Activated T-cell treated with anti-CD3 and anti-CD28 coated beads, Interleukin-2, amount 50 U/mL, for 1 hour (primary cell): ENCODE data around the gene RPAP3.

ENCODE experiments used
- DNase-seq: peaks from one replicate; pipeline ENCODE4 v3.0.0-alpha.2; 2020

Gene RPAP3

GRCh38 chr12:47742253-47742825 lies 36.5 kb upstream of the RPAP3 start:
- DNase-seq, result peak; percentile 78

GRCh38 chr12:47741340-47741703 lies 35.5 kb upstream of the RPAP3 start:
- DNase-seq, result peak; percentile 68

DNA sequence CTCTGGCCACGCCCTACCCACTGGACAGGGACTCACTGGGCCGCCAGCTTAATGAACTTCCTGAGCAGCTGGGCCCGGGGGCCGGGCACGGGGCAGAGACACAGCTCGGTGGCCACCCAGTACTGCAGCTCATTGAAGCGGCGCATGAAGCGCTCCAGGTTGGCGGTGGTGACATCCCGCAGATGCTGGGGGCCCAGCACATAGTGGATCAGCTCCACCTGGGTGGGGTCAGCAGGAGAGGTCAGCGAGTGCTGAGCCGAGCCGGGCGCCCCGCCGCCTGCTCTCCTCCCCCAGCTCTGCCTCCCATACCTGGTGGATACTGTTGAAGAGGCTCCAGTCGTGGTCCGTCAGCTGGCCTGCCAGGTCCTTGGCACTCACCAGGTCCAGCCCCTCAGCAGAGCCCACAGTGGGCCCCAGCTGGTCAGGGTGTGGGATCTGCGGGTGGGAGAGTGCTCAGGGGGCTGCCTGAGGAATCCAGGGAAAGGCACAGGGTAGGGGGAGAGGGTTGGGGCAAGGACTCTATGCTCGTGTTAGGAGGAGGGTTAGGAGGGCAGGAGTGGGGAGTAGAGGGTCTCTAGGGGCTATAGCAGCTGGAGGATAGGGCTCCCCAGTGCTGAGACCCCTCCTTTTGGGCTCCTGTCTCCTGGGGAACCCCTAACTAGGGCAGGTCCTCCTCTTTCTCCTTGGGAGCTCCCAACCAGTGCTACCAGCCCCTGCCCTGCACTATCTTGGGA lies 34.9 kb upstream of the RPAP3 start:
- no peak for DNase-seq

DNA sequence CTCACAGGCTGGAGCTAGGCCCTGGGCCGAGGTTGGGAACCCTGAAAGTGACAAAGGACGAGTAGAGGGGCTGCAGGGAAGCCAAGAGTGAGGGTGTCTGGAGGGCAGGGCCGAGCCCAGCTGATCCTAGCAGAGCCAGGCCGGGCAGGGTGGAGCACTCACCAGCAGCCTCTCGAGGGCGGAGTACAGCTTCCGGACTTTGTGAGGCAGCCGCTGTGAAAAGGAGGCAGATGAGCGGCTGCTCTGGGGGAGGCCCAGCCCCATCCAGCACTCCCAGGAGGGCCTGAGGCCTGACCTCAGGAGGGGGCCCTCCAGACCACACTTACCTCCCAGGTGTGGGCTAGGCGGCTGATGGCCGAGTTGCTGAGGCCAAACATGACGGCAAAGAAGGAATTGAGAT lies 34.1 kb upstream of the RPAP3 start:
- DNase-seq, result no peak

- no peak for DNase-seq
These were observed 33.5 kb upstream of the RPAP3 start for GRCh38 chr12:47739297-47739696.

DNA sequence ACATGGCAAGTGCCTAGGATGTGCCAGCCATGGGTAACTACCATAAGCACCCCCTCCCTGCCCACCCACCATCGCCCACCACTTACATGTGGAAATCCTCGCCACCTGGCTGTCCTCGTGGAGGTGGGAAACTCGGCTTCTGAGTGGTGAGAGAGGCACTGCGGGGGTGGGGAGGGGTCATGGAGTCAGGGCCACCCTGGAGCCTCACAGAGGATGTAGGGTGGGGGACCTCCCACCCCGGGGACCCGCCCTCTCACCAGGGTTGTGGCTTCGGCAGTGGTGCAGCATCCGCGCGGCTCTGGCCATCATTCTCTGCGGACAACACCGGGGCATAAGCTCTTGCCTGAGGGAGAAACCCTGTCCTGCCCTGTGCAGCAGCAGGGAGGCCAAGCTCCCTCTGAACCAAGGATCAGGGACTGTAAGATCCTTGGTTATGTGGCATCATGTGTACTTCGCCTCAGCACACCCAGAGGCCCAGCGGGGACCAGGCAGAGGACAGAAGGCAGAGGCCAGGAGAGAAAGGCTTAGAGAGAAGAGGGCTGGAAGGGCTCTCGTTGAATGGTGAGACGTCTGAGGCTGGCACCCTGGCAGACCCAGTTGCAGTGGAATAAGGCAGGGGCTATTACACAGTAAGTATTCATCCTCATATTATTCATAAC lies 32.2 kb upstream of the RPAP3 start:
- DNase-seq, result no peak

DNA sequence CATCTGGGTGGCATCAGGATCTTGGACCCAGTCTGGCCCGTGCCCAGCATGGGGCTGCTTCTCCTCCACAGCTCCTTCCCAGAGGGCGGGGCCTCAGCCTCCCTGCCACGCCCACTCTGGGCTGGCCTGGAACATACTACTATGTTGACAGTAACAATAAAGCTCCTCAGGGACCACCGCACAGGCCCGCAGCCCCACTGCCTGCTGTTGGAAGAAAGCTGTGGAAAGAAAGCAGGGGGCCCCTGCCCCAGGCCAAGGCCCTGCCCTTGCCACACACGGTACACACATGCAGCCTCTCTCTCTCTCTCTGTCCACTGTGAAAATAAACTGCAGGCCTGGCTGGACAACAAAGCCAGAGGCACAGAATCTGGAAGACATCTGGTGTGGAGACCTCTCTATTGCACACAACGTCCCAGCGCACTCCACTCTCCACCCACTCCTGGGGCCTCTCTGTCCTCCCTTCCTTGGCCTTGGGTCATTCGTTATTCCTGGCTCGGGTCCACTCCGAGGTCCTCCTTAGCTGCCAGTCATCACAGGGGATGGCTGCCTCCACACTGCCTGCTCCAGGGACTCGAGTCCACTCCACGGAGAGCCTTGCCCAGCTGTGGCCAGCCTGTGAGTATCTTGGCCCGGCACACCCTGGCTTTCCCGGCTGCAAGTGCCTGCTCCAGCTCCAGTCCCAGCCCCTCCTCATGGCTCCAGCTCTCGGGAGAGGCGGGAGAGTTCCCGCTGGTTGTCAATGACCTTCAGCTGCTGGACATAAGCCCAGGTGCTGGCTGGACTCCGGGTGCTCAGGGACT lies 31.2 kb upstream of the RPAP3 start:
- DNase-seq, result no peak

GRCh38 chr12:47736216-47736615 lies 30.4 kb upstream of the RPAP3 start:
- no peak for DNase-seq

DNA sequence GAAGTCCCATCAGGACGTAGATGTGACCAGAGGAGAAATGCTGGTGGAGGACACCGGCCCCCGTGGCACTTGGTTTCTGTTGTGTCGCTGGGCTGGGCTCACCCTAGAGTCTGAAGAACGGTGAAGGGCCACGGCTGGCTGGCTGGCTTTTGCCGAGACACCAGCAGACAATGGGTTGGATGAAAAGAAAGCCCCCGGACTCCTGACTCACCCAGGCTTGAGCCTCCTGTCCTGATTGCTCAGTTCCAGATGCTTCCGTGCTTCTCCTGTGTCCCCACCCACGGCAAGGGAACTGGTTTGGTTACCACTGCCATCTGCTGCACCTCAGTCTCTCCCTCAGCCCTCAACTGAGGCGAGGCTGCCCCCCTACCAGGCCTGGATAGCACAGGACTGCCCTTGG lies 29.8 kb upstream of the RPAP3 start:
- no peak for DNase-seq

DNA sequence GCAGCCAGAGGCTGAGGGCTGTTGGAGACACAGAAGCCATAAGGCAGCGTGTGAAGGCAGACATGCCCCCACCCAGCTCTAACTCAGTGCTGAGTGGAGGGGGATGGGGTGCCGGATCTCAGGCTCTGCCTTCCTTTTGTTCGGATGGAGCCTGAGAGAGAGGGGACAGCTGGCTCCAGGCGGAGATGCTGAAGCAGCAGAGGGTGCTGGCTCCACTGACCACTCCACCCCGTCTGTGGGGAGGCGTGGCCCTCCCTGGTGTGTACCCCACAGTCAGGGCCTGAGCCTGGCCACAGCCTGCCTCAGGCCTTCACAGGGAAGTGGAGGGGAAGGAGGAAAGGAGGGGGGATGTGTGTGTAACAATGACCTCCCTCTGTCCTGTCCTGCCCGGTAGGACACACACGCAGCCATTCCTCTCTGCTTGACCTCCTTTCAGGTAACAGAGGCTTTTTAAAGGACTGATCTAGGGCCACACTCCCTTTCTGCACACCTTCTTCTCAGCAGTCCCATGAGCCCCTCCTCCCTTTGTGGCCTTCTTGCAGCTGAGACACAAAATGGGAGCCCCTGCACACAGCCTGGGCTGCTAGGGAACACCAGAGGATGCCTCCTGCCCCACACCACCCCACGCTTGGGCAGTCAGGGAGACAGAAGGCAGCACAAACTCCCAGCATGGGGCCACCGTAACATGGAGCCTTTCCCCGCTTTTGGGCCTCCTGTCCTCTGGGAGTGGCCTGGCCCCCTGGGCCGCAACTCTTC lies 29.1 kb upstream of the RPAP3 start:
- no peak for DNase-seq

DNA sequence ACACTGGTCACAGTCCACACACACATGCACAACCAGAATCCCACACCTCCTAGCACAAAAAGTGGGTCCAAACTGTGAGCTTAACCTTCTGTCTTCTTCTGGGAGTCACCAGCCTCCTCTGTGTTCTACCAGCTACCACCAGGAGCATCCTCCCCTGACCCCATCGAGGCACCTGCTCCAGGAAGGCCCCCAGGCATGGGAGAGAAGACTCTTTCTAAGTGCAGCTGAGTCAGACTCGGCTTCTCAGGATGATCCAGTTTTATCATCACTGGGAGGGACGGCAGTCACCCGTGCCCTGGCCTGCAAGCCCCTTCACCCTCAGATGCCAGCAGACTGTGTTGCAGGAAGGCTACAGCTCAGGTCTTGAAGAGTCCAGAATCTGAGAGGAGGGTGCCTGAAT lies 27.3 kb upstream of the RPAP3 start:
- no peak for DNase-seq

DNA sequence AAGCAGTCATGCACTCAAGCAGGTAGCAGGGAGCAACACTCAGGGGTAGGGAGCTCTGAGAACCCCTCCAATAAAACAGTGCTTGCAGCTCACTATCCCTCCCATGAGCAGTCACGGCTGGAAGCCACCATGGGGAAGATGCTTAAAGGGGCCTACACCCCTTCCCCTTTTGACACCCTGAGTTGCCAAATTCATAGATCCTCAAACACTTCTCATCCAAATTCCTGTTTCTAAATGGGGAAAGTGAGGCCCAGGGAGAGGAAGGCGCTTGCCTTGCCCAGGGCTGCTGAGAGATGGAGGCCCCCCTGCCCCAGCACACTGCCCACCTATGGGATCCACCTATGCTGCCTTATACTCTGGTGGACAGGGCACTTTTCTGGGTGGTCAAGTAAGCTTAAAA lies 26.7 kb upstream of the RPAP3 start:
- no peak for DNase-seq

DNA sequence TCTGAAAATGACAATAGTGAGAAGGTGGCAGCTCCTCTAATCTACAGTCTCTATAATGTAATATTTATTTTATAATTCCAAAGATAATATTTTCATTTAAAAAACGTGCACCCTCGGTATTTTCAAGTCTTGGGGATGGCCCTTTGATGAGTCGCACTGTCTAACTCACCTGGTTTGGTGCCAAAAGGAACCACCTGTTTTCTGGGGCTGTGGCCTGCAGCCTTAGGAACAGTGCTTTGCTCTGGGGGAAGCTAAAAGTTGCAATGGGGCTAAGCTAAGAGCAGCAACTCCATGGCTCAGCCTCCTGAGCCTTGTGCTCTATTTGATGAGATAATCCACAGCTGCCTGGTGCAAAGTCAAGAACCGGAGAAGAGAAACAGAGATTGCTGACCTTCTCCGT lies 25.9 kb upstream of the RPAP3 start:
- no peak for DNase-seq

DNA sequence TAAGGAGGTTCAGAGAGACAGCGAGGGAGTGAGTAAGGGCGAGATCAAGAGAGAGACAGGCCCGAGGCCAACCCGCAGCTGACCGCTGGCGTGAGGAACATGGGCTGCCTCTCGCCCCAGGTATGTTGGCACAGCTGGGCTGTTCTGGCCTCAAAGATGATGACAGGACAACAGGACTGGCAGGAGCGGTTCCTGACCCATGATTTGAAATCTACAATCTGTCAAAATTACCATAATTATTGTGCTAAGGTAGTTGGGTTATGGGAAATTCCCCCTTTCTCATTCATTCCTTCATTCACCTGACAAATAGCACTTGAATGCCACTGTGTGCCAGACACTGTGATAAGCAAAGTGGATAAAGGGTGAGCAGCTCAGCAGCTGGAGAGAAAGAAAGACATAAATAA lies 24.5 kb upstream of the RPAP3 start:
- DNase-seq, result no peak

- DNase-seq, result no peak
These were observed 23.4 kb upstream of the RPAP3 start for GRCh38 chr12:47729233-47729632.

DNA sequence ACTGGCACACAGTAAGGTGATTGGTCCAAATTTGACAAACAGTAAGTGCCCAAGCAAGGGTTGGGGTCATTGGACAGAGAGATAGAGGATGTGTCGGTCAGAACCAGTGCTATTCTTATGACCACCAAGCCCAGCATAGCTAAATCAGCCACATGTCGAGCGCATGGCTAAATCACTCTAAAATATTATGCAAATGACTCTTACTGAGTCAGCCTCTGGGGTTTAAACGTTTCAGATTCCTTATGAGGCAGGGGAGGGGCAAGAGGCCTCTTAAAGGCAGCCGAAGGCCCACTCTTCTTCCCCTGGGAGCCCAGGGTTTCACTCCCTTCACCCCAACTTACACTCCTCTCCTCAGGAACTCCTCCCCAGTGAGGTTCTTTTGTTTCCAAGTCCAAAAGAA lies 20.1 kb upstream of the RPAP3 start:
- no peak for DNase-seq

GRCh38 chr12:47725091-47725772 lies 19.4 kb upstream of the RPAP3 start, which contains the start of gene ENDOU:
ENDOU (minus strand) TSS chr12:47725490; CDS start chr12:47725413, 77 bp downstream.
- no peak for DNase-seq

DNA sequence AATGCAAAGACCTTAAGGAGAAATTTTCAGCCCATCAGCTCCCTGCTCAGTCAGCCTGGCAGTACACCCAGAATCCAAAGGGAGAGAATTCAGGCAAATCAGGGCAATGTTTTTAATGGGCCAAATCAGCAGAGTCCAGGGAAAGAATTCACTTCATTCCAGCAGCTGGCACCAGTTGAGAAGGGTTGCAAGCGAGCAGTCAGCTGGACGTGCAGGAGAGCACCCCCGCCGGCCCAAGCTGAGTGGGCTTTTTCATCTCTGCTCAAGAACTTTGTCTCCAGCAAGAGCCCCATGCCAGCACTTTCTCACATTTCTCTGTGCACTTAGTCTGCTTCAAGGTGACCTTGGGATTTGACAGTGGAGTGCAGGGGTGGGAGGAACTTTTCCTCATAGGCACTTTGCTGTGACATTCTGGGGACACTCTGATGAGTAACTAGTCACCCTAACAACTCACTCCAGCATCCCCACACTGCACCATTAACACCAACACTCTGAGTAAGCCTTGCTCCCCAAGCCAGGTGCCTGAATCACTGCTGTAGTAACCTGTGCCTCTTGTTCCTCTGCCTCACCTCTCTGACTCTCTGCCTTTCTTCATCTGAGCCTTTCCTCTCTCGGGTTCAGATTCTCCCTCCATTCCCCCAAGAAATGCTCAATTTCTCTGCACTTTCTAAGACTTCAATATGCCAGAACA lies 17.3 kb upstream of the RPAP3 start:
- DNase-seq, result no peak

DNA sequence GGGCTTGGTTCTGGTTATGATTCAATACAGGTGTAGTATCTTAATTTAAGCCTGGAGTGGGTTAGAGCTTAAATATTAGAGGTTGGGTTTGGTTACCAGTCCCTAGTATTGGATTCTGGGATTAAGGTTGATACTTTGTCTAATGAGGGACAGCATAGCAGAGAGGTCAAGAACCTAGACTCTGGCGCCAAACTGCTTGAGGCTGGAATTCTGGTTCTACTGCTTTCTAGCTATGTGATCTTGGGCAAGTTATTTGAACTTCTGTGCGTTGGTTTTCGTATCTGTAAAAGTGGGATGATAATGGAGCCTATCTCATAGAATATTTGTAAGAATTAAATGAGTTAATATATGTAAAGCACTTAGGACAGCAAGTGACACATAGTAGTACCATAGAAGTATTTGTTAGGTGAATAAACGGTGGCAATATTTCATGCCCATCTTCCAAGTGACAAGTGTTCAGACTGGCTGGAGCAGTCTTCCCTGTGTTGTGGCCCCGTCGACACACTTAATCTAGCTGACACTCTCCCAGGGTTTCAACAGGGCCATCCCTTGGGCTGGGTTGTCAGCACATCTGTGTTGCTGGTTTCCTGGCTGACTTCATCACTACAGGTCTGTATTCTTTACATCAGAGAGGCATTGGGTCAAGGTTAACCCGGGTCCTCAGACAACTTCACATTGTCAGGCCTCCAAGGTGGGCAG lies 16.5 kb upstream of the RPAP3 start:
- no peak for DNase-seq

GRCh38 chr12:47721431-47721973 lies 15.7 kb upstream of the RPAP3 start:
- no peak for DNase-seq

DNA sequence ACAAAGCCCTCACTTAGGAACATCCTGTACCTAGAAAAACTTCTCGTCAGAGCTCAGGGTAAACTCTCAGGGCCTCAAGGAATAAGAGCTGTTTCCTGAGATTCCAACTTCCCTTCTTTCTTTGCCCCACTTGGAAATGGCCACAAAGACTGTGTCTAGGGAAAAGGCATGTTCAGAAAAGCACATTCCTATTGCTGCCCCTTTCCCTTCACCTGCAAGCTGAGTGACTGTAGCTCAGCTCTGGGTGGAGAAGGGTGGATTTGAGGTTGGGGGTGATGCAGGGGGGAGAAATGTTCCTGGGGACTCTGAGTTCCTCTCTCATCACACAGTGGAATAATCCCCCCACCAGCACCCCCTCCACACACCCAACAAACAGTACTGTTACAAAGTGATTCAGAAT lies 12.7 kb upstream of the RPAP3 start:
- no peak for DNase-seq
